ENCODE results near the gene GRIN3B.
"Not testable (repeated sequence)": the region's sequence is repeated elsewhere in the genome, so short reads cannot be mapped to it uniquely, and the experiment has no call there.

Gene GRIN3B

GRCh38 chr19:1019980-1020867, 20.0 kb downstream of the GRIN3B start:
- peak; percentile 45 for DNase-seq (ENCODE audit: low spot score)

- peak; percentile 98 for DNase-seq (ENCODE audit: low spot score)
Measured at GRCh38 chr19:1020868-1021425, 20.7 kb downstream of the GRIN3B start, which contains the start of gene TMEM259. Gene TMEM259 (minus strand): TSS chr19:1021123. CDS start chr19:1020996, 127 bp downstream.

- DNase-seq (ENCODE audit: low spot score): not testable (repeated sequence)
Measured at GRCh38 chr19:1023883-1024188, 23.6 kb downstream of the GRIN3B start.

- not testable (repeated sequence) for DNase-seq (ENCODE audit: low spot score)
Measured at GRCh38 chr19:1025080-1025479, 24.9 kb downstream of the GRIN3B start.

GRCh38 chr19:1025960-1026782, 26.0 kb downstream of the GRIN3B start, which contains the start of gene CNN2:
Gene CNN2 (plus strand): TSS chr19:1026608. CDS start chr19:1026662, 54 bp downstream.
- DNase-seq (ENCODE audit: low spot score): no peak

GRCh38 chr19:1026783-1027649, 26.8 kb downstream of the GRIN3B start:
- DNase-seq (ENCODE audit: low spot score): no peak

GRCh38 chr19:1027650-1028061, 27.4 kb downstream of the GRIN3B start:
- no peak for DNase-seq (ENCODE audit: low spot score)

GRCh38 chr19:1028062-1028926, 28.1 kb downstream of the GRIN3B start:
- no peak for DNase-seq (ENCODE audit: low spot score)

- no peak for DNase-seq (ENCODE audit: low spot score)
Measured at GRCh38 chr19:1032264-1032867, 32.1 kb downstream of the GRIN3B start.

- no peak for DNase-seq (ENCODE audit: low spot score)
Measured at GRCh38 chr19:1035998-1036621, 35.9 kb downstream of the GRIN3B start.

GRCh38 chr19:1037621-1038064, 37.4 kb downstream of the GRIN3B start:
- no peak for DNase-seq (ENCODE audit: low spot score)

GRCh38 chr19:1038978-1039645, 38.9 kb downstream of the GRIN3B start:
- DNase-seq (ENCODE audit: low spot score): no peak

- DNase-seq (ENCODE audit: low spot score): peak; percentile 98
Measured at GRCh38 chr19:1039646-1040475, 39.6 kb downstream of the GRIN3B start, which contains the start of gene ABCA7. Gene ABCA7 (plus strand): TSS chr19:1040107. CDS start chr19:1041362, 1,255 bp downstream.

GRCh38 chr19:1040476-1041271, 40.5 kb downstream of the GRIN3B start:
- peak; percentile 93 for DNase-seq (ENCODE audit: low spot score)

GRCh38 chr19:1041272-1041834, 41.1 kb downstream of the GRIN3B start:
- DNase-seq (ENCODE audit: low spot score): no peak

GRCh38 chr19:1041835-1042685, 41.8 kb downstream of the GRIN3B start:
- DNase-seq (ENCODE audit: low spot score): no peak
